Activated naive CD8-positive, alpha-beta T cell treated with anti-CD3 and anti-CD28 coated beads, Interleukin-2, amount 10 ng/mL, durations not matched to agents 7 days and 5 days (primary cell): Measurements from ENCODE around the gene SCG2. TPM values are rescaled to one million over a fixed set of nuclear protein-coding genes. Genes with fewer than 3 reads are reported as not detected.
A peak's percentile ranks its signal among the peaks of the same experiment; 100 is the strongest.

Source experiments
- ATAC-seq: fragments of 150-1000 bp; cut with Tn5 transposase; one replicate; pipeline ENCODE4 v1.10.0; 2021; ENCODE audit warnings: low read depth, moderate library complexity
- POLR2A ChIA-PET: fragments of 350-600 bp; sonication (Branson Sonifier 250); formaldehyde crosslinking; loops from one replicate; lab custom pipeline; 2021; ENCODE audit warnings: antibody characterized with exemption; lab: Charles Lee
- DNase-seq: peaks from one replicate; pipeline ENCODE4 v3.0.0; 2021
- H3K27ac Mint-ChIP-seq: one replicate; pipeline ENCODE4 v1.8.0; 2022; ENCODE audit warnings: mild to moderate bottlenecking, mixed read lengths
- H3K27me3 Mint-ChIP-seq: one replicate; pipeline ENCODE4 v1.8.0; 2022; ENCODE audit warnings: mild to moderate bottlenecking, moderate library complexity, mixed read lengths
- H3K36me3 Mint-ChIP-seq: one replicate; pipeline ENCODE4 v1.8.0; 2021; ENCODE audit warnings: mild to moderate bottlenecking, mixed read lengths
- H3K4me1 Mint-ChIP-seq: one replicate; pipeline ENCODE4 v1.8.0; 2021; ENCODE audit warnings: mixed read lengths
- H3K4me3 Mint-ChIP-seq: one replicate; pipeline ENCODE4 v1.8.0; 2022; ENCODE audit warnings: mild to moderate bottlenecking, moderate library complexity, mixed read lengths
- H3K9me3 Mint-ChIP-seq: one replicate; pipeline ENCODE4 v1.8.0; 2021; ENCODE audit warnings: mixed read lengths
- total RNA-seq, 2 experiments: library from RNA; stranded (reverse); gene quantifications; one replicate each; pipeline ENCODE4 v1.2.3, GENCODE V29; 2021

Gene SCG2
- total RNA-seq, 2 experiments from 2014 or later = not detected

- POLR2A ChIA-PET = no interaction called here
These were observed 20.2 kb downstream of the SCG2 start for GRCh38 chr2:223582001-223582400.

GRCh38 chr2:223580951-223581350 is 21.2 kb downstream of the SCG2 start:
- POLR2A ChIA-PET = no interaction called here
- Mint-ChIP-seq H3K4me3 (no peak overlapping the region), H3K27ac (no peak overlapping the region), H3K9me3 (no peaks in the 10 kb centered on the region), H3K4me1 (no peaks in the 10 kb centered on the region), H3K27me3 (no peaks in the 10 kb centered on the region), H3K36me3 (no peaks in the 10 kb centered on the region)
- ATAC-seq (no peak), DNase-seq (no peak)

More at GRCh38 chr2:223582001-223582400, 20.2 kb downstream of the SCG2 start:
- ATAC-seq (no peak), DNase-seq (no peak)
- Mint-ChIP-seq H3K36me3 (no peaks in the 10 kb centered on the region), H3K27ac (peak overlapping the region; percentile 23), H3K4me1 (no peaks in the 10 kb centered on the region), H3K4me3 (no peak overlapping the region), H3K27me3 (no peaks in the 10 kb centered on the region), H3K9me3 (no peaks in the 10 kb centered on the region)

GRCh38 chr2:223578846-223579245 is 23.3 kb downstream of the SCG2 start:
- POLR2A ChIA-PET = no interaction called here
- Mint-ChIP-seq H3K4me1 (no peaks in the 10 kb centered on the region), H3K27ac (no peak overlapping the region), H3K27me3 (no peaks in the 10 kb centered on the region), H3K9me3 (no peaks in the 10 kb centered on the region), H3K36me3 (no peaks in the 10 kb centered on the region), H3K4me3 (no peak overlapping the region)
- ATAC-seq (no peak), DNase-seq (no peak)

- ATAC-seq (no peak), DNase-seq (no peak)
- Mint-ChIP-seq H3K36me3 (no peaks in the 10 kb centered on the region), H3K27me3 (no peaks in the 10 kb centered on the region), H3K27ac (no peak overlapping the region), H3K4me3 (no peak overlapping the region), H3K9me3 (no peaks in the 10 kb centered on the region), H3K4me1 (no peaks in the 10 kb centered on the region)
- POLR2A ChIA-PET = no interaction called here
These were observed 25.3 kb downstream of the SCG2 start for GRCh38 chr2:223576873-223577272.

- Mint-ChIP-seq H3K4me1 (no peaks in the 10 kb centered on the region), H3K36me3 (no peaks in the 10 kb centered on the region), H3K4me3 (no peak overlapping the region), H3K27me3 (no peaks in the 10 kb centered on the region), H3K27ac (no peak overlapping the region), H3K9me3 (no peaks in the 10 kb centered on the region)
- POLR2A ChIA-PET = no interaction called here
- DNase-seq = no peak
- ATAC-seq = no peak
These were observed 31.4 kb downstream of the SCG2 start for GRCh38 chr2:223570784-223571183.

GRCh38 chr2:223566396-223566795 is 35.8 kb downstream of the SCG2 start:
- no peaks in the 10 kb centered on the region for H3K9me3 Mint-ChIP-seq
- ATAC-seq (no peak), DNase-seq (no peak)
- H3K27me3 Mint-ChIP-seq = no peaks in the 10 kb centered on the region
- no peaks in the 10 kb centered on the region for H3K36me3 Mint-ChIP-seq
- H3K4me3 Mint-ChIP-seq = no peak overlapping the region
- no peaks in the 10 kb centered on the region for H3K4me1 Mint-ChIP-seq
- H3K27ac Mint-ChIP-seq = no peak overlapping the region
- POLR2A ChIA-PET = no interaction called here

GRCh38 chr2:223563462-223563861 is 38.7 kb downstream of the SCG2 start:
- H3K27me3 Mint-ChIP-seq = no peaks in the 10 kb centered on the region
- no peaks in the 10 kb centered on the region for H3K36me3 Mint-ChIP-seq
- DNase-seq (no peak), ATAC-seq (no peak)
- H3K27ac Mint-ChIP-seq = no peak overlapping the region
- POLR2A ChIA-PET = no interaction called here
- no peak overlapping the region for H3K4me3 Mint-ChIP-seq
- H3K9me3 Mint-ChIP-seq = no peaks in the 10 kb centered on the region
- no peaks in the 10 kb centered on the region for H3K4me1 Mint-ChIP-seq

- H3K9me3 Mint-ChIP-seq = no peaks in the 10 kb centered on the region
- DNase-seq = no peak
- no peaks in the 10 kb centered on the region for H3K4me1 Mint-ChIP-seq
- no peak overlapping the region for H3K4me3 Mint-ChIP-seq
- H3K27ac Mint-ChIP-seq = no peak overlapping the region
- H3K27me3 Mint-ChIP-seq = no peaks in the 10 kb centered on the region
- no peak for ATAC-seq
- POLR2A ChIA-PET = no interaction called here
- no peaks in the 10 kb centered on the region for H3K36me3 Mint-ChIP-seq
These were observed 40.1 kb downstream of the SCG2 start for GRCh38 chr2:223562078-223562477.

- no peak overlapping the region for H3K27ac Mint-ChIP-seq
- ATAC-seq = no peak
- H3K36me3 Mint-ChIP-seq = no peaks in the 10 kb centered on the region
- POLR2A ChIA-PET = no interaction called here
- no peaks in the 10 kb centered on the region for H3K27me3 Mint-ChIP-seq
- no peak for DNase-seq
- no peak overlapping the region for H3K4me3 Mint-ChIP-seq
- no peaks in the 10 kb centered on the region for H3K9me3 Mint-ChIP-seq
- H3K4me1 Mint-ChIP-seq = no peaks in the 10 kb centered on the region
These were observed 41.3 kb downstream of the SCG2 start for GRCh38 chr2:223560749-223561435.

GRCh38 chr2:223558970-223559369 is 43.2 kb downstream of the SCG2 start:
- Mint-ChIP-seq H3K4me3 (peak overlapping the region; percentile 42), H3K4me1 (no peaks in the 10 kb centered on the region), H3K9me3 (no peaks in the 10 kb centered on the region), H3K36me3 (no peaks in the 10 kb centered on the region), H3K27ac (no peak overlapping the region), H3K27me3 (no peaks in the 10 kb centered on the region)
- POLR2A ChIA-PET = no interaction called here
- ATAC-seq (no peak), DNase-seq (no peak)

GRCh38 chr2:223554923-223555322 is 47.2 kb downstream of the SCG2 start:
- no peaks in the 10 kb centered on the region for H3K36me3 Mint-ChIP-seq
- ATAC-seq (no peak), DNase-seq (no peak)
- no peak overlapping the region for H3K4me3 Mint-ChIP-seq
- H3K4me1 Mint-ChIP-seq = no peaks in the 10 kb centered on the region
- no peak overlapping the region for H3K27ac Mint-ChIP-seq
- POLR2A ChIA-PET = no interaction called here
- H3K27me3 Mint-ChIP-seq = no peaks in the 10 kb centered on the region
- no peaks in the 10 kb centered on the region for H3K9me3 Mint-ChIP-seq

GRCh38 chr2:223549215-223549614 is 52.9 kb downstream of the SCG2 start:
- POLR2A ChIA-PET = no interaction called here

GRCh38 chr2:223548194-223548593 is 54.0 kb downstream of the SCG2 start:
- Mint-ChIP-seq H3K27me3 (no peaks in the 10 kb centered on the region), H3K36me3 (no peaks in the 10 kb centered on the region), H3K4me1 (no peaks in the 10 kb centered on the region), H3K9me3 (no peaks in the 10 kb centered on the region), H3K4me3 (no peak overlapping the region), H3K27ac (no peak overlapping the region)
- DNase-seq (no peak), ATAC-seq (no peak)
- POLR2A ChIA-PET = no interaction called here

More at GRCh38 chr2:223549215-223549614, 52.9 kb downstream of the SCG2 start:
- no peaks in the 10 kb centered on the region for H3K9me3 Mint-ChIP-seq
- H3K4me3 Mint-ChIP-seq = no peak overlapping the region
- H3K36me3 Mint-ChIP-seq = no peaks in the 10 kb centered on the region
- H3K27me3 Mint-ChIP-seq = no peaks in the 10 kb centered on the region
- no peak for DNase-seq
- ATAC-seq = no peak
- no peak overlapping the region for H3K27ac Mint-ChIP-seq
- no peaks in the 10 kb centered on the region for H3K4me1 Mint-ChIP-seq
